ENCODE data around the gene TSNAX. TPM values are rescaled to one million over a fixed set of nuclear protein-coding genes. Genes with fewer than 3 reads are reported as not detected.

Gene TSNAX, protein sequence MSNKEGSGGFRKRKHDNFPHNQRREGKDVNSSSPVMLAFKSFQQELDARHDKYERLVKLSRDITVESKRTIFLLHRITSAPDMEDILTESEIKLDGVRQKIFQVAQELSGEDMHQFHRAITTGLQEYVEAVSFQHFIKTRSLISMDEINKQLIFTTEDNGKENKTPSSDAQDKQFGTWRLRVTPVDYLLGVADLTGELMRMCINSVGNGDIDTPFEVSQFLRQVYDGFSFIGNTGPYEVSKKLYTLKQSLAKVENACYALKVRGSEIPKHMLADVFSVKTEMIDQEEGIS
- 10 to 100 TPM; 31.9 to 39.9 (median 36.5) TPM for total RNA-seq
- 16.6 TPM for polyA plus RNA-seq
- long read RNA-seq, donor 1, transcript TSNAX-201 (6 exons, 2,650 nt) = major isoform, 72 of 77 reads
- long read RNA-seq, donor 1, partial matches to known transcripts = 4 of 77 reads
- long read RNA-seq, donor 1, other reads (novel, unspliced or antisense) = 1 of 77 reads
- long read RNA-seq, donor 2, transcript TSNAX-201 (6 exons, 2,650 nt) = major isoform, 23 of 25 reads
- long read RNA-seq, donor 2, partial matches to known transcripts = 0 of 25 reads
- long read RNA-seq, donor 2, other reads (novel, unspliced or antisense) = 2 of 25 reads
- long read RNA-seq, donor 3, transcript TSNAX-201 (6 exons, 2,650 nt) = major isoform, 239 of 254 reads
- long read RNA-seq, donor 3, partial matches to known transcripts = 2 of 254 reads
- long read RNA-seq, donor 3, other reads (novel, unspliced or antisense) = 13 of 254 reads
- long read RNA-seq, donor 4, transcript TSNAX-201 (6 exons, 2,650 nt) = major isoform, 41 of 44 reads
- long read RNA-seq, donor 4, partial matches to known transcripts = 0 of 44 reads
- long read RNA-seq, donor 4, other reads (novel, unspliced or antisense) = 3 of 44 reads

DNA sequence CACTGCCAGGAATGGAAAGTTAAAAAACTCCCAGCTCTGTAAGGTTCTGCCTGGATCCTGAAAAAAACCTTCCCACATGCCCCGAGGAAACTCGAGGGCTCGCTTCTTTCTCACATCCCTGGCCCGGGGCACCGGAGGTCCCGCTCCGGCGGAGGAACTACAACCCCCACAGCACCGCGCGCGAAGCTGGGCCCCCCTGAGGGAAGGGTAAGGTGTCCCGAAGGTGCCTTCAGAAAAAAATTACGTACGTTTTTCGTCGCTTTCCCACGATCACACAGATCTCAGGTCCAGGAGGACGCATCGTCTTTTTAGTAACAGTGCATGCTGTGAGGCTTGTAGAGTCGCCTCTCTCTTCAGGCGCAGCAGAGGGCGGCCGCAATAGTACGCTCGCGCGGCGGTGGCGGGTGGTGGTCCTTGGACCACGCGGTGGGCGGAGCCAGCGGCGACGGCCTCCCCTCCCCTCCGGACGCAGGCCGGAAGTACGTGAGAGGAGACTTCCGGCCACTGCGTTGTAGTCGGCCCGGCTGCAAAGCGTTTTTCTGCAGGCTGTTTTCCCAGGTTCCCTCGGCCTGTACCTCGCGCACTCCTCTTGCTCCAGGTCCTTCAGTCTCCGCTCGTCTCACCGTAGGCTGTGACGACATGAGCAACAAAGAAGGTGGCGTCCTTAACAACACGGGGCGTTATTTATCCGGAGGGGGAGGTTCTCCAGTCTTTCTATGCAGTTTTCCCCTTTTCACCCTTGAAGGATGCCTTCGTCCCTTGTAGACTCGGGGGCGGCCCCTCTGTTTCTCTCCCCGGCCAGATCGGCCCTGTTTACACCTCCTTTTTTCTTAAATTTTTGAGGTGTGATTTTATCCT lies at the start of gene TSNAX:
TSS of gene TSNAX (plus strand) at position 498 of the 858 bp plus-strand sequence. CDS start at position 640, 142 bp downstream.
- no peaks in the 10 kb centered on the region for H3K9me3 ChIP-seq (ENCODE audit: control insufficient read depth, low read length)
- WGBS = under 1% methylated on average over 61 of the region's 61 CpGs
- peaks cover 3% of the 10 kb centered on the region for H3K4me1 ChIP-seq (ENCODE audit: control insufficient read depth, insufficient read depth, low read length)
- H3K27me3 ChIP-seq (ENCODE audit: control insufficient read depth, insufficient read depth) = no peaks in the 10 kb centered on the region
- peak; percentile 99 for ATAC-seq
- peak; percentile 93 to 97 (median 97) for DNase-seq
- peak within 1 kb of the TSS; percentile 95 for H3K4me3 ChIP-seq (ENCODE audit: low read length)
- intact Hi-C loops (cut with DNase I) = loop anchor here in 2 of 4 donors (5.0 kb wide), 1 partner anchor 106 kb away; the partner anchor contains the start of gene EGLN1 (in 2 of the 2)
- H3K27ac ChIP-seq (ENCODE audit: low read length) = peak within 1 kb of the TSS; percentile 94

DNA sequence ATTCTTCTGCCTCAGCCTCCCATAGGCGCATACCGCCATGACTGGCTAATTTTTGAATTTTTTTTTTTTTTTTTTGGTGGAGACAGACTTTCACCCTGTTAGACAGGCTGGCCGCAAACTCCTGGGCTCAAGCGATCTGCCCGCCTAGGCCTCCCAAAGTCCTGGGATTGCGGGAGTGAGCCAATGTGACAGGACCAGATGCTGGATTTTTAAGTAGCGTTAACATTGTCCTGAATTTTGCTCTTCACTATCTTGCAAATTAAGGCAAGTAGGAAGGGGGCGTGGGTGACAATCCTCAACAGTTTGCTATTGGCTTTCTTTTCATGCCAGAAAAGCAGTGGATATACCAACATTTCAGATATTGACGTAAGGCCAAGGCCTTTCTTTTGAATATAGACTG lies 49.7 kb upstream of the TSNAX start:
- Histone ChIP-seq H3K27me3 (ENCODE audit: control insufficient read depth, insufficient read depth) (no peaks in the 10 kb centered on the region), H3K9me3 (ENCODE audit: control insufficient read depth, low read length) (no peaks in the 10 kb centered on the region), H3K4me3 (ENCODE audit: low read length) (no peak overlapping the region), H3K4me1 (ENCODE audit: control insufficient read depth, insufficient read depth, low read length) (no peaks in the 10 kb centered on the region), H3K27ac (ENCODE audit: low read length) (no peak overlapping the region)
- WGBS = 96% methylated on average over 9 of the region's 9 CpGs
- intact Hi-C loops (cut with DNase I) = no loop called here
- DNase-seq (no peak), ATAC-seq (no peak)

DNA sequence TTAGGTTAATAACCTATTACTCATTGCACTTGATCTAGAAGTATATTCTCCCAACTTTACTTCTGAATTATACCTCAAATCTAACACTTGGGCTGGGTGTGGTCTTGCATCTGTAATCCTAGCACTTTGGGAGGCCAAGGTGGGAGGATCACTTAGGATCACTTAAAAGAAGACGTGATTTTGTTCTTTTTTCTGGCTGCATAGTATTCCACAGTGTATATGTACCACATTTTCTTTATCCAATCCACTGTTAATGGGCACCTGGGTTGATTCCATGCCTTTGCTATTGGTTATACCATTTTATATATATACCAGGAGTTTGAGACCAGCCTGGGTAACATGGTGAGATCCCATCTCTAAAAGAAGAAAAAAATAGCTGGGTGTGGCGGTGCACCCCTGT lies 48.5 kb upstream of the TSNAX start:
- Histone ChIP-seq H3K27ac (ENCODE audit: low read length) (no peak overlapping the region), H3K4me1 (ENCODE audit: control insufficient read depth, insufficient read depth, low read length) (no peaks in the 10 kb centered on the region), H3K4me3 (ENCODE audit: low read length) (no peak overlapping the region), H3K27me3 (ENCODE audit: control insufficient read depth, insufficient read depth) (no peaks in the 10 kb centered on the region), H3K9me3 (ENCODE audit: control insufficient read depth, low read length) (no peaks in the 10 kb centered on the region)
- intact Hi-C loops (cut with DNase I) = no loop called here
- DNase-seq (no peak), ATAC-seq (no peak)
- WGBS = 96% methylated on average over 2 of the region's 2 CpGs

DNA sequence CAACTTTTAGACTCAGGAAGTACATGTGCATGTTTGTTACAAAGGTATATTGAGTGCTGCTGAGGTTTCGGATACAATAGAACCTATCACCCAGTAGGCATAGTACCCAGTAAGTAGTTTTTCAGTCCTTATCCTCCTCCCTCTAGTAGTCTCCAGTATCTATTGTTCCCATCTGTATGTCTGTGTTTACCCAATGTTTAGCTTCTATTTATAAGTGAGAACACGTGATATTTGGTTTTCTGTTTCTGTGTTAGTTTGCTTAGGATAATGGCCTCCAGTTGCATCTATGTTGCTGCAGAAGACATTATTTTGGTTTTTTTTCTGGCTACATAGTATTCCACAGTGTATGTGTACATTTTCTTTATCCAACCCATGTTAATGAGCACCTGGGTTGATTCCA lies 47.2 kb upstream of the TSNAX start:
- no peak for DNase-seq
- Histone ChIP-seq H3K27ac (ENCODE audit: low read length) (no peak overlapping the region), H3K9me3 (ENCODE audit: control insufficient read depth, low read length) (no peaks in the 10 kb centered on the region), H3K27me3 (ENCODE audit: control insufficient read depth, insufficient read depth) (no peaks in the 10 kb centered on the region), H3K4me3 (ENCODE audit: low read length) (no peak overlapping the region), H3K4me1 (ENCODE audit: control insufficient read depth, insufficient read depth, low read length) (no peaks in the 10 kb centered on the region)
- intact Hi-C loops (cut with DNase I) = no loop called here
- ATAC-seq = no peak
- 90% methylated on average over 2 of the region's 2 CpGs for WGBS

DNA sequence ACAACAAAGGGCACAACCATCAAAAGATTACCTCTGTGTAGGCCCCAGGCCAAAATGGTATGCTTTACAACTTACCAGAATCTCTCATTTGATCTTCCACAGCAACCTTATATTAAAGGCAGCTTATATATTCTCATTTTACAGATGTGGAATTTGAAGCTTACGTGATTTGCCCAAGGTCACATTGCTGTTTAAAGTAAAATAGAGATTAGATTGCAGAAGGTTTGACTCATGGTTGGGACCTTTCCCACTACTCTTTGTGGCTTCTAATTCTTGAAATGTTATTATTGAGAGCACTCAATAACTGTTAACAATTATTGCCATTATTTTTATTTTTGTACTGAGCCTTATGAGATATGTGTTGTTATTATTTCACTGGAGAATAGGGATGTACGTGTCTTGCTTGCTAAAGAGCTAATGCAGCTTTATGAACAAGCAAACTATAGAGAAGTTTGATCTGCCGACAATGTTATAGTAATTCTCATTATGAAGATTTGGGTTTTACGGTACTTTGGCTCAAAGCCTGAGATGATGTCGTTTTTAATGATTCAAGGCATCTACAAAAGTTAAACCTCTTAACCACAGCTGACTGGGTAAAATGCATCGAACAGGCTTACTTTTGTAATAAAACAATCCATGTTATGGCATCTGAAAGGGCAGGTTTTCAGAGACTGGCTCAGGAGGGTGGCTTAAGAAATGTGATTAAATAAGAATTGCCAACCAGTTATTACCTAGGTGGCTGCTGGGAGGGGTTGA lies 43.3 kb upstream of the TSNAX start:
- no peaks in the 10 kb centered on the region for H3K4me1 ChIP-seq (ENCODE audit: control insufficient read depth, insufficient read depth, low read length)
- no peaks in the 10 kb centered on the region for H3K9me3 ChIP-seq (ENCODE audit: control insufficient read depth, low read length)
- ATAC-seq (no peak), DNase-seq (no peak)
- WGBS = 66% methylated on average over 6 of the region's 6 CpGs
- H3K27ac ChIP-seq (ENCODE audit: low read length) = no peak overlapping the region
- intact Hi-C loops (cut with DNase I) = no loop called here
- no peak overlapping the region for H3K4me3 ChIP-seq (ENCODE audit: low read length)
- H3K27me3 ChIP-seq (ENCODE audit: control insufficient read depth, insufficient read depth) = no peaks in the 10 kb centered on the region

DNA sequence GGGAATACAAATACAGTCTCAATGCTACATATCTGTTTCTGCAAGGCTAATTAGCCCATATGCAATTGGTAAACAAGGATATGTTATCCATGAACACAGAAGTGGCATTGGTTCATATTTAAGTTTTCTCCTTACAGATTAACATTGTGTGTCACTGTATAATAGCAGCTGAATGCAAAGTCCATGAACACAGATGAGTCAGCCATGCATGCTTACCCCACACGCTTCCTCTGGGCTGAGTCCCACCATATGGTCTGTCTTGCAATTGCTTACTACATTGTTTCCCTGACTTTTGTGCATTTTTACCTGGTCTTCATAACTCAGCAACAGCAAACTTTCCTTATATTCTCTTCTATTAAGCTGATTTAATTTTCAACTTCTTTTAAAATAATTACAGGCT lies 41.5 kb upstream of the TSNAX start:
- Histone ChIP-seq H3K9me3 (ENCODE audit: control insufficient read depth, low read length) (no peaks in the 10 kb centered on the region), H3K4me3 (ENCODE audit: low read length) (no peak overlapping the region), H3K27me3 (ENCODE audit: control insufficient read depth, insufficient read depth) (no peaks in the 10 kb centered on the region), H3K27ac (ENCODE audit: low read length) (no peak overlapping the region), H3K4me1 (ENCODE audit: control insufficient read depth, insufficient read depth, low read length) (no peaks in the 10 kb centered on the region)
- ATAC-seq (no peak), DNase-seq (no peak)
- intact Hi-C loops (cut with DNase I) = no loop called here
- 84% methylated on average over 1 of the region's 1 CpG for WGBS

DNA sequence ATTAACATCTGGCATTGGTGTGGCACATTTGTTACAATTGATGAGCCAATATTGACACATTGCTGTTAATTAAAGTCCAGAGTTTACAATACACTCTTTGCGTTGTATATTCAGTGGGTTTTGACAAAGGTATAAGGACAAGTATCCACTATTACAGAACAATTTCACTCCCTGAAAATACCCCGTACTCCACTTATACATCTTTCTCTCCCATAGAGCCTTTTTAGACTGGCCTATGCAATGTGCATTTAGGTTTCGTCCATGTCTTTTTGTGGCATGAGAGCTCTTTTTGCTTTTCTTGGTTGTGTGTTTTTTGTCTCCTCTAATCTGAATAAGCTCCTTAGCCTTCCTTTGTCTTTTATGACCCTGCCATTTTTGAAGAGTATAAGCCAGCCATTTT lies 40.6 kb upstream of the TSNAX start:
- intact Hi-C loops (cut with DNase I) = no loop called here
- ATAC-seq (no peak), DNase-seq (no peak)
- no peaks in the 10 kb centered on the region for H3K4me1 ChIP-seq (ENCODE audit: control insufficient read depth, insufficient read depth, low read length)
- H3K27me3 ChIP-seq (ENCODE audit: control insufficient read depth, insufficient read depth) = no peaks in the 10 kb centered on the region
- no peak overlapping the region for H3K27ac ChIP-seq (ENCODE audit: low read length)
- 97% methylated on average over 3 of the region's 3 CpGs for WGBS
- no peaks in the 10 kb centered on the region for H3K9me3 ChIP-seq (ENCODE audit: control insufficient read depth, low read length)
- no peak overlapping the region for H3K4me3 ChIP-seq (ENCODE audit: low read length)

DNA sequence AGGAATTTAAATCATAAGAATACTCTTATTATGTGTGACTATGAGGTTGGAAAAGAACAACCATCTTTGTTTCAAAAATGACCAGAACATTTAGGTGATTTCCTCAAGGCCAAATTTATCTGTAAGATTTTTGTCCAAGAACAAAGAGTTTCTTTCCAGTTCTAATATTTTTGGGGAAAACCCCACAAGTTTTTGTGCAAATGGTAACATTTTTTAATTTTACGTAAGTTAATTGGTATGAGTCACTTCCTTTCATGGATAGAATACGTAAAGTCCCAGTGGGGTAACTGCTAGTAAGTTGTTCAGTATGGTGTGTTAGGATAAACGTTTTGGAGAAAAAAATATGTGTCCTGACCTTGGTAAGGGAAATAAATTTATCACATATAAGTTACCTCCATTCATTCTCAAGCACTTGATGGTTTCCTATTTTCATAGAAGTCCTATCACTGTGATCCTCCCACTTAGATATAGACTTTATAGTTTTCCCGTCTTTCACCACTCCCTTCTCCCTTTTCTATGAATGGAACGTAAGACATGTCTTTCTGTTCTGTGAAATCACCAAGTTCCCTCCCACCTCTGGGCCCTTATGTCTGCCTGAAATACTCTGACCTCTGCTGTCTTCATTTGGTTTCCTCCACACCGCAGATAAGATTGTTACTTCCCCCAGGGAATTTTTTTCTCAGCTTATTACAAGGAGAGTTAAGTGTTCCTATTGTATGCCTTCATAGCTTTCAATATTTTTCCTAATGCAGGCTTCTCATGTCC lies 34.9 kb upstream of the TSNAX start:
- Histone ChIP-seq H3K9me3 (ENCODE audit: control insufficient read depth, low read length) (no peaks in the 10 kb centered on the region), H3K4me3 (ENCODE audit: low read length) (no peak overlapping the region), H3K27ac (ENCODE audit: low read length) (no peak overlapping the region), H3K27me3 (ENCODE audit: control insufficient read depth, insufficient read depth) (no peaks in the 10 kb centered on the region), H3K4me1 (ENCODE audit: control insufficient read depth, insufficient read depth, low read length) (no peaks in the 10 kb centered on the region)
- DNase-seq (no peak), ATAC-seq (peak in 1 of 2 donors; percentile 60)
- 22% methylated on average over 6 of the region's 6 CpGs for WGBS
- intact Hi-C loops (cut with DNase I) = no loop called here

DNA sequence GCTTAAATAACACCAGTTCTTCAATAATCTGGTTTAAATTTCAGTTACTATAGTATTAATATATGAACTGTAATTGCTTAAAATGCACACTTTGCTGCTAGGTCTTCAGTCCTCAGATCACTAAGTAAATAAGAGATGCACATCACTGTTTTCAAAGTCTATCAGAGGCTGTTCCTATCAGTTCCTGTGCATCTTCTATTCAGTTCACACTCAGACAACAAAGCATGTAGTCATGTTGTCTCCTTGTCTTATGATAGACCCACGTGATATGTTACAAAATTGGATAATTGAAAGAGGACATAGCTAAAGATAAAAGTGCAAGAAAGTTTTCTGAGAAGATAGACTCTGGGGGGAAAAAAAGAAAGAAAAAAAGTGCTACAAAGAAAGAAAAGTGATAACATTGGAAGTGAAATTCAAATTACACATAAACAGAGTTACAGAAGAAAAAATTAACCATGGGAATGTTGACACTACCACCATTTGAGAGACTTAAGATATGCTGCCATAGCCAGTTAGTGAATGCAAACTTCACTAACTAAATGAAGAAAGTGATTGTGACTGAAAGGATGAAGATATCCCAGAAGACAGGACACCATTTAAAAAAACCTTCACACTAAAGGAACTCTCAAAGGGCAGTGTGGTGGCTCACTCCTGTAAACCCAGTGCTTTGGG lies 33.9 kb upstream of the TSNAX start:
- Histone ChIP-seq H3K27me3 (ENCODE audit: control insufficient read depth, insufficient read depth) (no peaks in the 10 kb centered on the region), H3K27ac (ENCODE audit: low read length) (no peak overlapping the region), H3K4me3 (ENCODE audit: low read length) (no peak overlapping the region), H3K4me1 (ENCODE audit: control insufficient read depth, insufficient read depth, low read length) (no peaks in the 10 kb centered on the region), H3K9me3 (ENCODE audit: control insufficient read depth, low read length) (peaks cover 3% of the 10 kb centered on the region)
- no peak for ATAC-seq
- DNase-seq = no peak
- intact Hi-C loops (cut with DNase I) = no loop called here
- 40% methylated on average over 1 of the region's 1 CpG for WGBS

All from right cardiac atrium (tissue), 5 donors.